Transverse colon (tissue), 3 donors: ENCODE data around the gene MYO7A.

ENCODE experiments used
- CTCF ChIP-seq, 5 experiments: fragments of 200-600 bp in 3 of 5; fragments of 450-650 bp in 2 of 5; sonication (generic) in 3 of 5; IDR thresholded peaks; 1 replicate in 2 of 5; 2 replicates in 3 of 5; pipeline ENCODE4 v1.5.1; 2016 to 2017; ENCODE audit warnings: antibody characterized with exemption in 5 of 5, inconsistent platforms in 3 of 5, mild to moderate bottlenecking in 2 of 5, moderate library complexity in 1 of 5
- POLR2A ChIP-seq: fragments of 450-650 bp; IDR thresholded peaks from one replicate; pipeline ENCODE4 v1.6.1; 2016; ENCODE audit warnings: antibody characterized with exemption, mild to moderate bottlenecking, moderate library complexity

DNA sequence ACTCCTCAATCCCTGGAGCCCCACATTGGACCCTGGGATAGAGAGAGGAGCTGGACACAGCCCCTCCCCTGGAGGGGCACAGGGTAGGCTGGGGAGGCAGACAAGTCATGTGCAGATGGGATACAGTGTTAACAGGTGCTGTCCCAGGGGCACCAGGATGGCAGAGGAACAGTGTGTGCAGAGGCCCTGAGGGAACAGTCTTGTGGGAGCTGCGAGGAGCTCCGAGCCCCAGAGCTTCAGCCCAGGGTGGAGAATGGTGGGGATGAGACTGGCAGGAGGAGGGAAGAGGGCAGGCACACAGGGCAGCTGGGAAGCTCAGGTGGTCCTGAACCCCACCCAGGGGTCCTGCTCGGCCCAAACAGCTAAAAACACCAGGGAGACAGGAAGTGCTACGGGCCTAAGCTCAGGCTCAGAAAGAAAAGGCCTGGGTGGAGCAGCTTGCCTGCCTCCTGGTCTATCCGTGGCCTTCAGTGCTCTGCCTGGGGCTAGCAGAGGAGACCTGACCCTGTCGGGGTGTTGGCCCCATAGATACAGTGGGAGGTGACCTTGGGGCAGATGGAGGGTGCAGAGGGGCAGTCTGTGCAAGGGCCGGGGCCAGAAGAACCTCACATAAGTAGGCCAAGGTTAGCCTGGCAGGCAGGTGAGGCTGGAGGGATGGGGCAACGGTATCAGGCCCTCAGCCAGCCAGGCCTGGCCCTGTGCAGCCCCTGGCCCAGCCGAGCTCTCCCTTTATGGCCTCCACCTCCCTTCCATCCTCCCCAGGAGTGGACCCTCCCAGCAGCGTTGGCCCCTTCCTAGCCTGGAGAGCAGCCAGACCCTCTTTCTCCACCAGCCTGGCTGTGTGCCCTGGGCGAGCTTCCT, 45.8 kb upstream of the MYO7A start:
- TF ChIP-seq POLR2A (no peak), CTCF (IDR thresholded peaks at IDR 0.05) (no peak)
